ENCODE measurements around the gene CDH22. TPM values are rescaled to one million over a fixed set of nuclear protein-coding genes. Genes with fewer than 3 reads are reported as not detected.

The CDH22 gene
- total RNA-seq, 1 donor from 2014 or later, result 5.5 TPM

DNA sequence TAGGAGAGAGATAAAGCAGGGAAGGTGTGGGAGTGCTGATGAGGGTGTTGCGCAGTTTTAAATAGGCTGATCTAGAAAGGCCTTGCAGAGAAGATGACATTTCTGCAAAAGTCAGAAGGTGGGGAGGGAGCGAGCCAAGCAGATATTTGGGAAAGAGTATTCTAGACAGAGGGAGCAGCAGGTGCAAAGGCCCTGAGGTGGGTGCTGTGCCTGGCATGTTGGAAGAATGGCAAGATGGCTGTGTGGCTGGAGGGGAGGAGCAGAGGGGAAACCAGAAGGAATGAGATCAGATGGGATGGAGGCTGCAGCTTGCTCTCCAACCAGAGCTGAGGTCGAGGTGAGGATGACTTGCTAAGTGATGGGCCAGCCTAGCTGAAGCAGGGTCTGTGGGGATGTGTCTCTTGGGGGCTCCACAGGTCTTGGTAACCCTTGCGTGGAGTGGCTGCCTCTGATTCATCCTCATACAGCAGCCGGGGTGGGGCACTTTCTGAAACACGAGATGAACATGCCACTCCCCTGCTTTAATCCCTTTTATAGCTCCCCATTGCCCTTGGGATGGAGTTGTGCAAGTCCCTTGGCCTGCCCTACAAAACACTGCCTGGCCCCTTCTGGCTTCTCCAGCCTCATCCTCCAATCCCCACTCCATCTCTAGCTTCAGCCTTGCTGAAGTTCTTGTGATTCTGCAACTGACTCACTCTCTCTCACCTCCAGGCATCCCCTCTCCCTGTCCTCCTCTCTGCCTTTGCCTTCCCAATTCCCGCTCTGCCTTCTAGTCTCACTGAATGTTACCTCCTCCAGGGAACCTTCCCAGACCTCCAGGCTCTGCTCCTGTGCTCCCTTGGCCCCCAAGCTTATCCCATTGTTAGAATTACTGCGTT is 94.1 kb downstream of the CDH22 start:
- intact Hi-C loops (cut with DNase I), result no loop called here
- peak; percentile 59 for DNase-seq
- ATAC-seq (ENCODE audit: poor library complexity), result peak; percentile 28

DNA sequence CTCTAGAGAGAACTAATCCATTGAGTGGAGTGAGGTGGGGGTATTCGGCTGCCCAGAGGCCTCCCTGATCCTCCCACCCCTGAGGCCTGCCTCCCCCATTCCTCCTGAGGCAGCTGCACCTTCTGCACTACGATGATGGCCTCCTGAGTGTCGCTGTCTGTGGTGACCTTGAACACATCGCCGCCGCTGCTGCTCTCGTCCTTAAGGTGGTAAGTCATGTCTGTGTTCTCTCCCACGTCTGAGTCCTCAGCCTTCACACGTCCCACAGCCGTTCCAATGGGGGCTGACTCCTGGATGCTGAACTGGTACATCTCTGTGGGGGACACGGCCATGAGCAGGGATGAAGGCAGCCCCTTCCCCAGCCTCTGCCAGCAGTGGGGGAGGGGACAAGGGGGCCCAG is 95.4 kb downstream of the CDH22 start:
- intact Hi-C loops (cut with DNase I), result no loop called here
- ATAC-seq (ENCODE audit: poor library complexity) (no peak), DNase-seq (no peak)

DNA sequence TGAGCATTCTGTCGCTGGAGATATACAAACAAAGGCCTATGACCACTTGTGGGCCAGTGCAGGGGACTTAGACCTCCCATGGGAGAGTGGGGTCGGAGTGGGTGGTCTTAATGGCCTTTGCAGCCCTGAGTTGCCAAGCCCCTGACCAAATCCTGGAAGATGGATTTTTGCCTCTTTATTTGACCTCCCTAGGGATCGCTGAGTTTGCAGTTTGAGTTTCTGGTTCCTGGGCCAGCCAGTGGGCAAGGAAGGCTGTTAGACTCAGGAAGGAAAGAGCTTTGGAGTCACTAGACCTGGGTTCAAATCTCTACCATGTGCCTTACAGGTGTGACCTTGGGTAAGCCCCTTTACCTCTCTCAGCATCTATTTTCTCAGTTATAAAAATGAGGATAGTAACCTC is 96.0 kb downstream of the CDH22 start:
- ATAC-seq (ENCODE audit: poor library complexity) (no peak), DNase-seq (no peak)
- intact Hi-C loops (cut with DNase I), result no loop called here

DNA sequence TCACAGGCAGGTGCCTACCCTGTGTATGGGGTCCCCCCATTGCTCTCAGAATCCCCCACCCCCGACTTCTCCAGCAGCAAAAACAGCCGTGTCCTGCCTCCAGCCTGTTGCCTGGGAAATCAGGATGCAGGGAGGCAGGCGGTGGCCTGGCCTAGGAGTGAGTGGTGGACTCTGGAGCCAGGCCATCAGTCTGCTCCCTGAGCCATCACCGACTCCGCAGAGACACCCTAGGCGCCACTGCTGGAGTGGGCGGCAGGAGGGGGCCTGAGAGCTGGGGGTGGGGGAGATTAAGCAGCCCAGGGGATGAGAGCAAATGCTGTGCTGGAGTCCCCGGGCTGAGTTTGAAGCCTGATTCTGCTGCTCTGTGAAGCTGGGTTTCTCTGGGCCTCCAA is 97.0 kb downstream of the CDH22 start:
- intact Hi-C loops (cut with DNase I), result no loop called here
- DNase-seq (no peak), ATAC-seq (ENCODE audit: poor library complexity) (no peak)

DNA sequence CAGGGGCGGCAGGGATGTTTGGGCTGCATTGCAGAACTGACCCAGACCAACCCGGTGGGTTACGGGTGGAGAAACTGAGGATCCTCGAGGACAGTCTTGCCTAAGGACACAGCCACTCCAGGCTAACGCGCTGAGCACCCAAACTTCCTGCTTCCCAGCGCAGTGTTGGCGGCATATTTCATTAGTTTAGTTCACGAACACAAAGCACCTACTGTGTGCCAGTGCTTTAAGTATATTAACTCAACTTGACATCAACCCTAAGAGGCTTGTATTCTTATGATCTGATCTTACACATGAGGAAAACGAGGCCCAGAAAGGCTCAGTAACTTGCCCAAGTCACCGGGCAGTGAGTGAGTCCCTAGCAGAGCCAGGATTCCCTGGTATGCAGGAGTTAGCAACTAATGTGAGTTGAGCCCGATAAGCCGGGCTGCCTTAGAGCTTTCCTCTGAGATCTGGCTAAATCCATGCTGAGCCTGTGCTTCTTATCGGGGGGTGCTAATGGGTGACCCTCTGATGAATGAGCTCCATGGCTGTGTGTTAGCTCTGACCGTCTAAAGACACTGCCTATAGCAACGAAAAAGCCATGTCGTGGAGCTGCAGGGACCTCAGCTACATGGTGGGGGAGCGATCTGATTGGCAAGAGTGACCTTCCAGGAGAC is 97.5 kb downstream of the CDH22 start:
- ATAC-seq (ENCODE audit: poor library complexity), result no peak
- intact Hi-C loops (cut with DNase I), result no loop called here
- DNase-seq, result no peak

DNA sequence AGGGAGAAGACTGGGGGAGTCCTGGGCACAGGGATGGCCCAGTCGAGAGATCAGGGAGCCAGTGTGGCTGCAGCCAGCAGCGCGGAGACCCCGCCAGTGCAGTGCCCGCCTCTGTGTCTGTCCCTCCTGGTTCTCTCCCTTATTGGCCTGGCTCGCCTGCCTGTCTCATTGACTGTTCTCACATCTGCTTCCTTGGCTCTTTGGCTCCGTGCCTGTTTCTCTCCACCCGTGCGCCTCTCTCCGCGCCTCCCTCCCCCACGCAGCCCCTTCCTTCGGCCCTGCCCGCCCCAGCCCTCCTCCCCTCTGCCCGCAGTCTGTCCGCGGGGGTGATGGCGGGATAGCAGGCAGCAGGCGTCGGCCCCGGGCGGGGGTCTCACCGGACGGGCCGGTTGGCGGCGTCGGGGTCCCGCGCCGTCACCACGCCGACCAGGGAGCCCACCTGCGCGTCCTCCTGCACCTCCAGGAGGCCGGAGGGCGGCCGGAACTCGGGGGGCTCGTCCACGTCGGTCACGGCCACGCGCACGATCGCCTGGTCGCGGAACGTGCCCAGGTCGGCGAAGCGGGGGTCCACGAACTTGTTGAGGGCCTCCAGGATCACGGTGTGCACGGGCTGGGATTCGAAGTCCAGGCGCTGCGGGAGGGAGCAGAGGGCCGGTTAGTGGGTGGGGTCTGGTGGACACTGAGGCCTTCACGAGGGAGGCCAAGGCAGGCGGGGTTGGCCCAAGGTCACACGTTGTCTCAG is 98.2 kb downstream of the CDH22 start:
- ATAC-seq (ENCODE audit: poor library complexity) (no peak), DNase-seq (no peak)
- intact Hi-C loops (cut with DNase I), result no loop called here

DNA sequence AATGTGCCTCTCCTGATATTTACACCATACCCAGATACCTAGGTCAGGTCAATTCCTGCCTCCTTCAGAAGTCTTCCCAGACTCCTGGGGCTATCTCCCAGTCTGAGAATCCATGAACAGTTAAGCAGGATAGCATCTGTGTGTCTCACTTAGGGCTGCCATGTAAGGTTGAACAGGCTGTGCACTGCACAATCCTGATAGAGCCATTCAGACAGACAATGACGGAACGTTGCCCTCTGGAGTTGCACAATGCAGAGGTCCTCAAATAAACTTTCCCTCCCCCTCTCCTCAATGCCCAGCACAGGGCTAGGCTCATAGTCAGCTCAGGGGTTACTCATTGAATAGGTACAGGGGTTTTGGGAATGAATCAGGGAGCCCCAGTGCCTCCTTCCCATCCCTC is 100.5 kb downstream of the CDH22 start:
- peak; percentile 38 for ATAC-seq (ENCODE audit: poor library complexity)
- intact Hi-C loops (cut with DNase I), result no loop called here
- no peak for DNase-seq

DNA sequence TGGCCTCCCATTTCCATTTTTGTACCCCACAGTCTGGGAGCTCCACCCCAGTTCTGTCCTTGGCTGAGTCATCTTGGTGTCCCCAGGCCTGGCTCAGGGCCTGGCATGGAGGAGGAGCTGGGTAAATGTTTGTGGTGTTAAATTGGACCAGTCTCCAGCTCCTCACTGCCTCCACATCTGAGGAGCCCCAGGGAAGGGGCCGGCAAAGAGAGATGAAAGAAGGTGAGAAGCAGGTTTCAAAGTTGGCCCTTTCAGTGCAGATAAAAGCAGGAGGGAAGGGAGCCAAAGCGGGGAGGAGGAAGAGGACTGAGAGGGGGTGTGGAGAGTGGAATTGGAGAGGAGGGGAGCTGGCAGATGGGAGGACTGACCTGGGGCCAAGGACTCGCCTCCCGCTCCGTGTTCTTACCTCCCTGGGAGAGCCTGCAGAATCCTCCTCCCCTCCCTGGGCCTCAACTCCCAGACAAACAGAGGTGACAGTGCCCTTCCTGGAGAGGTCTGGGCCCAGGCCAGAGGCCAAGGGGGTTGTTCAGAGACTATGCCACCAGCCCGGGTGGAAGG is 101.2 kb downstream of the CDH22 start:
- ATAC-seq (ENCODE audit: poor library complexity) (peak; percentile 68), DNase-seq (peak; percentile 56)
- intact Hi-C loops (cut with DNase I), result no loop called here

DNA sequence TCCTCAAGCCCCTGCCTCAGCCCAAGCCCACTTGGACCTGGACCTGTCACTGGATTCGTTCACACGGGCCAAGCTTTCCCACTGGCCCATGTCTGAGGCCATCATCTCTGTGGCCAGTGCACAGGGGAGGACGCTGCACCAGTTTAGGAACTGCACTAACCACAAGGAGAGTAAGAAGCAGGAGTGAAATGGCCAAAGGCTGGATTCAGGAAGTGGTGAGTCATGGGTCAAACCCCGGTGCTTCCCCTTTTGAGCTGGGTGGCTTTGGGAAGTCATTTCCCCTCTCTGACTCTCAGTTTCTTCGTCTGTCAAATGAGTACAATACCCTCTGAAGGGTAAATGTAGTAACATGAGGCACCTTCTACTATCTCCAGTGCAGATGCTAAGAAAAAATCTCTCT is 102.3 kb downstream of the CDH22 start:
- ATAC-seq (ENCODE audit: poor library complexity) (peak; percentile 54), DNase-seq (peak; percentile 69)
- intact Hi-C loops (cut with DNase I), result no loop called here

DNA sequence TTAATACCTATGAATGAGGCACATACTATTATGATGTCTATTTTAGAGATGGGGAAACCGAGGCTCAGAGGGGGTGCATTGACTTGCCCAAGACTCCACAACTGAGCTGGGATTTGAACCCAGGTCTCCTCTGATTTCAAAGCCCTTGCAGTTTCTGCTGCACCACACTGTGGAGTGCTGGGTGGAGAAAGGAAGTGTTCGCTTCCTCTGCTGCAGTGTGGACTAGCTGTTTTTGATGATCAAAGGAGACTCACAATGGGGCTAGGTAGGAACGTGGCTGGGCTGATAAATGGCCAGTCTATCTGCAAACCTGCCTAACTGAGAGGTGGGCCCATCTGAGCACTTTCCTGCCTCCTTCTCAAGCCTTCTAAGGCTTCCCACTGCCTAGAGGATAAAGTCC is 102.9 kb downstream of the CDH22 start:
- intact Hi-C loops (cut with DNase I), result no loop called here
- ATAC-seq (ENCODE audit: poor library complexity), result no peak

DNA sequence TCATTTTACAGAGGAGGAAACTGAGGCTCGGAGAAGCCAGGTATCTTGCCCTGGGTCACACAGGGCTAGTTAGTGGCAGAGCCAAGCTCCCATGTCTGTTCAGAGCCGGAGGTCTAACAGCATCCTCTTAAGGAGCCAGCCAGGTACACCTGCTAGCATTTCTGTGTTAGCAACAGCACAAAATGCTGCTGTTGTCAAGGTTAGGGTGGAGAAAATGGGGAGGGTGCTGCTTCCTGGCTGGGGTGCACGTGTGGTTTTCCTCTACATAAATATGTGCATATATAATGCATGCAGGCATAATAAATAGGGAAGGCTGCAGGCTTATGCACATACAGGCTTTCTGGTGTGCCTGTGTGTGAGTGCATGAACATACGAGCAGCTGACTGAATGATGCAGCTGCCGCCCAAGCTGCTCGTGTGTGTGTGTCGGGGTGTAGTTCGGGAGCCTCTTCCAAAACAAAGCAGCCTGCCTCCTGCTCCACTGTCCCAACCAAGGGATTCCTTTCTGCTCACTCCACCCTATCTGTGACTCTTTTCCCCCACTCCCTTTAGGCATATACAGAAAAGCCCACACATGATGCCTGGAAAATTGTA is 103.6 kb downstream of the CDH22 start:
- DNase-seq, result no peak
- ATAC-seq (ENCODE audit: poor library complexity), result no peak
- intact Hi-C loops (cut with DNase I), result no loop called here

More for the DNA sequence above, 102.9 kb downstream of the CDH22 start:
- DNase-seq, result no peak

DNA sequence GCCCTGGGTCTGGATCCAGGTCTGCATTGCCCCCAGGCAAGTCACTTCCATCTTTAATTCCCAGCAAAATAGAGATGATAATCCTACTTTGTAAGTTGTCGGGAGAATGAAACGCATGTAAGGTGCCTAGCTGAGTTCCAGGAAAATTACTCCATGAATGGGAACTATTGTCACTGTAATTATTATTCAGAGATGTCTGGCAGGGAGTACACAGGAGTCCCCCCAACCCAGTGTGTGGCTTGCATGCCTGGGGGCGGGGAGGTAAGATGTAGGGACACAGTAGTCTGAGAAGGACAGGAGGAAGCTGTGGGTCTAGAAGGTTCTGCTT is 104.8 kb downstream of the CDH22 start:
- intact Hi-C loops (cut with DNase I), result no loop called here
- DNase-seq, result no peak
- ATAC-seq (ENCODE audit: poor library complexity), result no peak

DNA sequence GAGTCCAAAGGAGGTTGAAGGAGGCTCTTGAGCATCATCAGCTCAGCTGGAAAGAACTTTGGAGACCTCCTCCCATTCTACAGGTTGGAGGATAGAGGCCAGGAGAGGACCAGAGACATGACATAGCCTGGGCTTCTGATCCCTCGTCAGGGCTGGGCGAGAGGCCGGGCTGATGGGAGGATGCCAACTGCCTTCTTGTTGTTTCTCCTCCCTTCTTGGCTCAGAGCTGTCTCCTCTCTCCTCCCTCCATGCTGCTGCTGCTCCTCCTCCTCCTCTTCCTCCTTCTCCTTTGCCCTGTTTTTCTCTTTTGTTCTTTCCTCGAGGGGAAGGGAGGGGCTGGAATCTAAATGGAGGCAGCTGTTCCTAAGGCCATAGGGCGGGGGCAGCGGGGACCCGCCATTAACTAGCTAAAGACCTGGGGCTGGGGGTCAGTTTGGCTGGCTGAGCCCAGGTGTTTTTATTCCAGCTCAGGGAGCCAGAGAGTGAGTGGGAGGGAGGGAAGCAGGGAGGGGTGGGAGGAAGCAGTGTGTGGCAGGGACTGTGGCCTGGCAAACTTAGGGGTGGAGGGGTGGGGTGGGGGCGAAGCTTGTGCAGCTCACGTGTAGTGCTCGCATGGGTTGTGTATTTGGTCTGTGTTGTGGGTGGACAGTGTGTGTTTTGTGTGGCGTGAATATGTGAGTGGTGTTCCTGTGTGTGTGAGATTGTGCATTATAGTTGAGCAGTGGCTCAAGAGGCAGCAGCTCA is 105.4 kb downstream of the CDH22 start:
- ATAC-seq (ENCODE audit: poor library complexity) (peak; percentile 16), DNase-seq (peak; percentile 74)
- intact Hi-C loops (cut with DNase I), result no loop called here

DNA sequence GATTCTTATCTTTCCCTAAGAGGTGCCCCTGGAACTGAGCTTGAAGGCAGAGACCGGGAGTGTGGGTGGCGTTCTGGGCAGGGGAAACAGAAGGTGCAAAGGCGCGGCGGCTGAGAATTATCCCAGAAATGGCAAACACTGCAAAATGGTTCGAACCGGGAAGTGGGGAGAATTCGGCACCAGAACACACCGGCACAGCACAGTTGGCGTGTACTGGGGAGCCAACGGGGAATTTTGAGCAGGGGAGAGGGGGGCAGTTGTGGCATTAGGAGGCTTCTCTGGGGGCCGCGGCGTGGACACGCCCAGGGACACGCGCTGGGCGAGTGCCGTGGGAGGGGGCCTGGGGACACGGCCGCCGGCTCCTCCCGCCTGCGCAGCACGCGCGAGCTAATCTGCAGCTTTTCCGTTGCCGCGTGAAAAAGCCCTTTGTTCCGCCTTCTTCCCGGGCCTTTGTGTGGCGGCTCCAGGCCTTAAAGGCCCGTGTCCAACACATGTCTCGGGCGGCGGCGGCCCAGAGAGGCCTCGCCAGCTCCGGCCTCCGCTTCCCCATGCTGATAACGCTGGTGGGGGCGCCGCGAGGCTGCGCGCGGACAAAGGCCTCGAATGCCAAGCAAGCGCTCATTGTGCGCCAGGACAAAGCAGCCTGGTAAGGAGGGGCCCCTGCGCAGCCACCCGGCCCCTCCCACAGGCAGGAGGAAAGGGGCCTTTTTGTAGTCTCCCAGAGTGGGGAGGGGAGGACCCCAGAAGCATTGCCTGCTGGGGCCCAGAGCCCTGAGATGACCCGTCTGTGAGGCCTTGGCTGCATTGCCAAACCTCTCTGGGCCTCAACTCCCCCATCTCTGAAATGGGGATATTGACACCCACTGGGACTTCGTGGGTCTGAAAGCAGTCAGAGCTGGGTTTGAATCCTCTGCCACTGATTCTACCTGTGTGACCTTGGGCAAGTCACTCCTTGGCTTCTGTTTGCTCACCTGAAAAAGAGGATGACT is 107.4 kb downstream of the CDH22 start:
- intact Hi-C loops (cut with DNase I), result no loop called here
- ATAC-seq (ENCODE audit: poor library complexity) (peak; percentile 24), DNase-seq (peak; percentile 55)

DNA sequence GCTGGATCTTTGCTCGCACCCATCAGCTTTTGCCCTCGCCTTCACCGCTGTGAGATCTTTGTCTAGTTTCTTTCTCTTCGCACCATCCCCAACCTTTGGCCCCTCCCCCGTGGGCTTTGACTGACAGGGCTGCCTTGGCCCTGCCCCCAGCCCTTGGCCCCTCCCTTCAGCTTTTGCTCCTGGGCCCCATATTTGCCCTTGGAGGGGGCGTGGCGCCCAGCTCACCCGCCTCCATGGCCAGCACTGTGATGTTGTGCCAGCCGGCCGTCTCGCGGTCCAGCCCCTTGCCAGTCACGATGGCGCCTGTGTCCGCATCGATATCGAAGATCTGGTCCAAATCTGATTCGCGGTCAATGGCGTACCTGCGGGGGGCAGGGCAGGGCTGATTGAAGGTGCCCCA is 109.1 kb downstream of the CDH22 start:
- ATAC-seq (ENCODE audit: poor library complexity), result peak; percentile 26
- intact Hi-C loops (cut with DNase I), result no loop called here
- no peak for DNase-seq

DNA sequence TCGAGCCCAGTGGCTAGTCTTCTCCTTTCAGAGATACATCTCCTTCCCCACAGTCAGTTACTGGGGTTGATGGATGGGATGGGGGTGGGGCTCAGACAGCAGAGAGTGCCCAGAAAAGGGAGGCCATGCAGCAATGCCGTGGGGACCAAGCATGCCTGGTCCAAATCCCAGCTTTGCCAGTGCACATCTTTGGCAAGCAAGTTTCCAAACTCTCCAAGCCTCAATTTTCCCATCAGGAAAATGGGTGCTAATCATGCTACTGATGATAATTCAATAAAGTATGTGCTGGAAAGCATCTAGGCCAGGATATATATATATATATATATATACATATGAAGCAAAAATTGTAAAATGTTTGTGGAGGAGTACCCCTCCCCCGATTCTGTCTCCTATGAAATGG is 111.3 kb downstream of the CDH22 start:
- intact Hi-C loops (cut with DNase I), result no loop called here
- ATAC-seq (ENCODE audit: poor library complexity) (no peak), DNase-seq (no peak)

DNA sequence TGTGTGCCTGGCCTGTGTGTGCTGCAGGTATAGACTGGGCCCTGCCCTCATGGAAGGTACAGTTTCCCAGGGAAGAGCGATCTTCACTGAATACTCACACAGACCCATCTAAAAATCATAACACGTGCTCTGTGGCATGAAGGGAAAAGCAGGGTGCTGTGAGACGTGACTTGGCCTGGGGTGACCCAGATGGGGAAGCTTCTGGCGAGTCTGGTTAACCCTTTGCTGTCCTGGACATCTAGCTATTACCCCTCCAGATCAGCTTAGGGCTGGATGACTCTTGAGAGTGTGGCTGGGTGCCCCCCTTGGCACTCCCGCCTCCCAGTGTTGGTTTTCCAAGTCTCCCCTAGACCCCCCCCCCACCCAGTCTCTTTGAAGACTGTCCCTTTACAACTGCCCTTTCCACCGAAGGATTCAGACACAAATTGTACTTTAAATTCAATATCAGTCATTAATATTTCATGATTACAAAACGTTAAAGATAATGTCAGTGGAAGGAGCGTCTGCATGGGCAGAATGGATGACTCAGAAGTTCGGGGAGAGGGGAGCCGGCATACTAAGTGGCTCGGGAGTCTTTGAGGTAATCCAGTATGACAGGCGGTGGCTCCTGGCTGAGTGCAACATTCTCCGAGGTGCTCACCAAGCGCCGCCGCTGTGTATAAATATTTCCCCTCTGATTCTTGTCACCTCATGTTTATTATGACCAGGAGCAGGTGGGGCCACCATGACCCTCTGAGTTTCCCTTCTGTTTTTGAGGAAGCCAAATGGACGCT is 112.8 kb downstream of the CDH22 start:
- intact Hi-C loops (cut with DNase I), result no loop called here
- ATAC-seq (ENCODE audit: poor library complexity), result no peak
- DNase-seq, result no peak
